NCI-H2107 treated with DMSO at 0.1 percent for 48 hours (cell line): Measurements from ENCODE around the gene FHOD1.

Experiments used
- DNase-seq: peaks from one replicate; lab custom pipeline; 2025; ENCODE audit not compliant: unreplicated experiment; lab: John Stamatoyannopoulos, UW

Gene FHOD1

DNA sequence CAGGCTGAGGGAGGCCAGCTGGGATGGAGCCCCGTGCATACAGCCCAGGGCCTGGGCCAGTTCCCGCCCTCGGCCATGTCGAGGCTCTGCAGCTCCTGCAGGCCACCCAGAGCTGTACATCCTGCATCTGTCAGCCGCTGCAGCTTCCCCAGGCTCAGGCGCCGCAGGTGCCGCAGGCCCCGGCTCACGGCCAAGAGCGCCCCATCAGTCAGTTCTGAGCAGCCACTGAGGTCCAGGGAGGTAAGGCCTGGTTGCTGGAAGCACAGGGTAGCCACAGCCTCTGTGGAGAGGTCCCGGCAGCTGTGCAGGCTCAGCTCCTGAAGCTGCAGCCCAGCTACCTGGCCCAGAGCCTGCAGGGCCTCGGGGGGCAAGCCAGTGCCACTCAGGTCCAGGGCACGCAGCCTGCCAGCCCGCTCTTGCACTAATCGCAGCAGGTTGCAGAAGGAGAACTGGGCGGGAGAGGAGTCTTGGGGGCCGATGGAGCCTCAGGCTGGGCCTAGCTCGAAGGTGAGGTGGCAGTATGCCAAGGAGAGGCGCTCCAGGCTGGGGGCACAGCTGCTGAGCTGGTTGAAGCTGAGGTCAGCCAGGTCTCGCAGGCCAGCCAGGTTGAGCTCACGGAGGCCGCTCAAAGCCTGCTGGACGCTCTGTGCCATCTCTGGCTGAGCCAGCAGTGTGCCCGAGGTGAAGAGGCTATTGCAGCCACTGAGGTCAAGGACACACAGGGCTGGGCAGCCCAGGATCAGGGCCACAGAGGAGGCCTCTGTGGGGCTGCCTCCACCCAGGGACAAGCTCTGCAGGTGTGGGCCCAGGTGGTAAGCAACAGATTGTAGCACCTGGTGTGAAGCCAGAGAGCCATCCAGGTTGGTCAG, 37.0 kb downstream of the FHOD1 start:
- no peak for DNase-seq

DNA sequence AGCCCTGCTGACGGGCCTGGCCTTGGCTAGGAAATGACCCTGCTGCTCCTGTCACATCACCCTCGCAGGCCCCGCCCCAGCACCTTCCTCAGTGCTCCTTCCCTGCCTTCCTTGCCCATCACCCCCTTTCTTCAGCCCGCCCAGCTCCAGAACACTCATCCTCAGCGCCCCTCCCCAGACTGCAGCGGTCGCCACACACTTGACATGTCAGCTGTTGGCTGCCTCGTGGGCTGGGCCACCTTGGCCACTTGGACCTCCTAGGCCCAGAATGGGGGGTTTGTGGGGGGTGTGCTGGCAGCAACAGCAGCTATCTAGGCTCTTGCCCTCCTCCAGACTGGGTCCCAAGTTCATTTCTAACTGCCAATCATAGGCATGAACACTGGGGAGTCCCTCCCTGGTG, 37.7 kb downstream of the FHOD1 start:
- DNase-seq, result no peak

DNA sequence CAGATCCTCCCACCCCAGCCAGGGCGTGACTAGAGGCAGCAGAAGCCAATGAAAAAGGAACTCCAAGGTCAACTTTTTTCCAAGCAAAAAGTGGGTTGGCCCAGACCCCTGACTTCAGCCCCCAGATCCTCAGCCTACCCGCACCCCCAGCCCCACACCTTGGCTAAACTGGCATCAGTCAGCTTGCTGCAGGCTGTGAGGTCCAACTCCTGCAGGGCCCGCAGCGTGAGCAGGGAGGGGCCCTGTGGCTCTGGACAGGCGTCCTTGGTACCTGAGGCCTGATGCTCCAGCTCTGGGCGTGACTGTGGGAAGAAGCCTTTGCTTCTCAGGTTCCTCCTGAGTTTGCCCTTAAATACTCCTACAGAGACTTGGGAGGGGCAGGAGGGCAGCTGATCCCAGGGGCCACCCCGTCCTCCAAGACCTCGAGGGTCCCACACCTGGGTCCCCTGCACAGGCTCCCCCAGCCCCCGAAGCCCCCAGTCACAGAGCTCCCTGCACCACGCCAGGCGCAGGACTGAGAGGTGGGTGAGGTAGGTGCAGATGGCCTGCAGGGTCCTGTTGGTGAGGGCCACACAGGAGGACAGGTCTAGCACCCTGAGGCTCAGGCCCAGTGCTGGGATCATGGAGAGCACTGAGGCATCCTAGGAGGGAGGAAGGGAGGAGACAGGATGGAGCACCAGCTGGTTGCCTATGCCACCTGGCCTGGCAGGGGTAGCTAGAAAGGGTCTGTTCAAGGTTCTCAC, 39.0 kb downstream of the FHOD1 start:
- DNase-seq, result no peak

DNA sequence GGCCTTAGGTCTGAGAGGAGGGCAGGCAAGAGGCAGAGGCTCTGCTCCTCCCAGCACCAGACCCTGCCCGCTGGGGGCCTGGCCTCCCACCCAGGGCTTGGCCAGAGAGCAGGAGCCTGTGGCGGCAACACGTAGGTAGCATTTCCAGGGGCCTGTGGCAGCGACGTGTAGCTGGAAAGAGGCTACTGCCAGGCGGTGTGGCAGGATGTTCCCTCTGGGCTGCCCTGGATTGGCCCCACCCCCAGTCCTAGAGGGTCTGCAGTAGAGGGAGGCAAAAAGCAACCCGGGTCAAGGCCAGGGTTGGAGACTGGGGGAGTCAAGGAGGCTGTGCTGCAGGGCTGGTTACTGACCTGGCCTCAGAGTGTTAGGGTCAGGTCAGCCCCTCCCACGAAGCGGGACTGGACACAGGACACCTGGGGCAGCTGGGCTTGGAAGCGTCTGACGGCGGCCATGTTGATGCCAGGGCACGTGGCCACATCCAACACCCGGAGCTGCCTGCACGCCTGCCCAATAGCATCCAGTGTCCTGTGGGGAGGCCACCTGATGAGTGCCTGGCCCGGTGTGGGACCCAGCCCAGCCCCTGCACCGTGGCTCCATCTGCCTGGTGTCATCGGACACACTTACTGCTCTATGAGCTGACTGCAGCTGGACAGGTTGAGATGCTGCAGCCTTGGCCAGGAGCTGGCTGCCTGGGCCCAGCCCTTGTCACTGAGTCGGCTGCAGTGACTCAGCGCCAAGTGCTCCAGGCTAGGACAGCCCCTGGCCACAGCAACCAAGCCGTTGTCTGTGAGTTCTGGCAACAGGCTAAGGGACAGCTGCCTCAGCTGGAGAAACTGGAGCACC, 39.8 kb downstream of the FHOD1 start:
- no peak for DNase-seq

DNA sequence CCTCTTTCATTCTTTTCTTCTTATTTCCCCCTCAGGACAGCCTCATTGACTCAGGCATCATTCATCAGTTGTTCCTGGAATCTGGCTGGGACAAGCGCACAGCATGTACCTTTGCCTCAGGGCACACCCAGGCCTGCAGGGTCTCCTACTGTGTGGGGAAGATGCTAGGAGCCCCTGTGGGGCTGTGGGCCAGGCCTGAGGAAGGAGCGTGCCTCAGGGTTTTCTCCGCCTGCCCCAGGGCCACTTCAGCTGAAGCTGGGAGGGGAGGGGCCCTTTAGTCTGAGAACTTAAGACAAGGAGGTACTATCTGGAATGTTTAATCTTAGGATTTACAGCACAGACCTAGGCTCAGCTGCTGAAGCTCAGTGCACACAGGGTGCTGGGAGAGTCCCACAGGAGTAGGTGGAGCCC, 40.4 kb downstream of the FHOD1 start:
- no peak for DNase-seq

DNA sequence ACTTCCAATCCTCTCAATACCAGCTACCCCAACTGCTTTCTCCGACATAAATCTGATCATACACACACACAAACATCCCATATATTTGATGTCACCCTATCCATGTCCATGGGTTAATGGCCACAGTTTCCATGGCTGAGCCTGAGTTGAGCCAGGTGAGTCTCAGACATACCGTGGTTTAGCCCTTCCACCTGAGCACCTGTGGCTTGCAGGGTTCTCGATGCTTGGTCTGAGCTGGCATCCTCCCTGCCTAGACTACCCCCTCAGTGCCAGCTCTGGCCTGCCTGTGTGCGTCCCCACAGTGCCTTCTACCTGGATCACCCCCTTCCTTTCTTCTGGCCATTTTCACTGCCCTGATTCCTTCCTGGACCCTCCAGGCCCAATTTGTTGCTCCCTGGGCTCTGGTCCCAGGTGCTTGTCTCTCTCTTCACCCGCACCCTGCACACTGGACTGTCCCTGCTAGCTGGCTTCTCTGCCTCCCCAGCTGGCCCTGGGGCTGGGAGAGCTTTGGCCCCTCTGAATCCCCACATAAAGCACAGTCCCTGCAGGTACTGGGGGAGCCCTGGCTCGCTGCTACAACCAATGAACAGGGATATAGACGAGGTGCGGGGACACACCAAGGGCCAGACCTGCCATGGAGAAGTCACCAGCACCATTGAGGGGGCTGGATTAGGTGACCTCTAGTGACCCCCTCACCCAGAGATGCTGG, 41.0 kb downstream of the FHOD1 start:
- no peak for DNase-seq

DNA sequence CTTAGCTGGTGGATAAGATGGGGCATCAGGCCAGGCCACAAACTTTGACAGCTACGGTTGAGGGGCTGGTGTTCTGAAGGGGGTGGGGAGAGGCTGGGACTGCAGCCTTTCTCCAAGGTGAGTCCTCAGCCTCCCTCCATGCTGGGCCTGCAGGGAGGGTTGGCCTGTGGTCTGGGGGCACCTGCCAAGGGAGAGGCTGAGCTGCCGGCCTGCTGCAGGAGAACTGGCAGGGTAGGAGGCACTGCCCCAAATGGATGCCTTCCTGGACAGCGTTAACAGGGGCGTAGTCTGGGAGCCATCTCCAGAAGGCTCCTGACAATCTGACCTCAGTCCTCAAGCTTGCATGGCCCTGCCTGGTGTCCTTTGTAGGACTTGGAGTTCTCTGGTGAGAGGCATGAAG, 43.2 kb downstream of the FHOD1 start:
- DNase-seq, result no peak

DNA sequence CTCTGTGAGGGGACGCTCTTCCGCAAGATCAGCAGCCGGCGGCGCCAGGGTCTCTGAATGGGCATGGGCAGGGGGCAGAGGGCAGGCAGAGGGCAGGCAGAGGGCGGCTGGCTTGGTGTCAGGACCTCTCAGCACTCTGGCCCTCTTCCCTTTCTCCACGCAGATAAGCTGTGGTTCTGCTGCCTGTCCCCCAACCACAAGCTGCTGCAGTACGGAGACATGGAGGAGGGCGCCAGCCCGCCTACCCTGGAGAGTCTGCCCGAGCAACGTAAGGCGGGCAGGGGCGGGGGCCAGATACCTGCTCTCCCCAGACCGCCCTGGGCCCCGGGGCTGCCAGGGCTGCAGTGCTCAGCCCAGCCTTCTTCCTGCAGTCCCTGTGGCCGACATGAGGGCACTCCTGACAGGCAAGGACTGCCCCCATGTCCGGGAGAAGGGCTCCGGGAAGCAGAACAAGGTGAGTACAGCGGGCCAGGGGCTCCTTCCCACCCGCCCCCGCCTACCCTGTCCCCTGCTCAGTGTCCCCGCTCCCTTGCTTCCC, 44.3 kb downstream of the FHOD1 start:
- no peak for DNase-seq

DNA sequence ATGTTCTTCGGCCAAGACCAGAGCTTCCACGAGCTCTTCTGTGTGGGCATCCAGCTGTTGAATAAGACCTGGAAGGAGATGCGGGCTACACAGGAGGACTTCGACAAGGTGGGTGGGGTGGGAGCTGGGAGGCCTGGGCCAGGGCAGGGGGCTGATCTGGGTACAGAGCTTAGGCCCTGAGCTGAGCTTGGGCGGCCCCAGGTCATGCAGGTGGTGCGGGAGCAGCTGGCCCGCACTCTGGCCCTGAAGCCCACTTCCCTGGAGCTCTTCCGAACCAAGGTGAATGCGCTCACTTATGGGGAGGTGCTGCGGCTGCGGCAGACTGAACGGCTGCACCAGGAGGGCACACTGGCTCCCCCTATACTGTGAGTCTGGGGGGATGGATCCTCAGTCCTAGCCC, 44.9 kb downstream of the FHOD1 start:
- no peak for DNase-seq

DNA sequence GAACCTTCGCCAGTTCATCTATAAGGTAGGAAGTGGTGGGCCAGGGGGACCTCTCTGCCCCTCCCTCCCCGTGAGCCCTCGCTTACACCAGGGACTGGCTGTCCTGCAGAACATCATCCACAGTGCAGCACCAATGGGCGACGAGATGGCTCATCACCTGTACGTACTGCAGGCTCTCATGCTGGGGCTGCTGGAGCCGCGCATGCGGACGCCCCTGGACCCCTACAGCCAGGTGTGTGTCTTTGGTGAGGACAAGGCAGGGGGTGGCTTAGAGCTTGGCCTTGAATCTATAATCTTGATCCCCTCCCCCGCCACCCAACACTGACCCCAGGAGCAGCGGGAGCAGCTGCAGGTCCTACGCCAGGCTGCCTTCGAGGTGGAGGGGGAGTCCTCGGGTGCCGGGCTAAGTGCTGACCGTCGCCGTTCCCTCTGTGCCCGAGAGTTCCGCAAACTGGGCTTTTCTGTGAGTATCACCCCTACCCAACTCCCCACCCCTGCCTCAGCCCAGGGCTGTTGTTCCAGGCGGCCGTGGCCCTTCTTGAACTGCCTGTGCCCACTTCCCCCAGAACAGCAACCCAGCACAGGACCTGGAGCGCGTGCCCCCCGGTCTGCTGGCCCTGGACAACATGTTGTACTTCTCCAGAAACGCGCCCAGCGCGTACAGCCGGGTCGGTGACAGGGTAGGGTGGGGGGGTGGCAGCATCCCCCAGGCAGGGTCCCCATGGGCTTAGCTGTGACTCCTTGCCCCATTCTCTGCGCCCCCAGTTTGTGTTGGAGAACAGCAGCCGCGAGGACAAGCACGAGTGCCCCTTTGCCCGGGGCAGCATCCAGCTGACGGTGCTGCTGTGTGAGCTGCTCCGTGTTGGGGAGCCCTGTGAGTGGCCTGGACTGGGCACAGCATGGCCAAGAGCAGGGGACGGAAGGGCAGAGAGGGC, 45.6 kb downstream of the FHOD1 start:
- DNase-seq, result no peak

DNA sequence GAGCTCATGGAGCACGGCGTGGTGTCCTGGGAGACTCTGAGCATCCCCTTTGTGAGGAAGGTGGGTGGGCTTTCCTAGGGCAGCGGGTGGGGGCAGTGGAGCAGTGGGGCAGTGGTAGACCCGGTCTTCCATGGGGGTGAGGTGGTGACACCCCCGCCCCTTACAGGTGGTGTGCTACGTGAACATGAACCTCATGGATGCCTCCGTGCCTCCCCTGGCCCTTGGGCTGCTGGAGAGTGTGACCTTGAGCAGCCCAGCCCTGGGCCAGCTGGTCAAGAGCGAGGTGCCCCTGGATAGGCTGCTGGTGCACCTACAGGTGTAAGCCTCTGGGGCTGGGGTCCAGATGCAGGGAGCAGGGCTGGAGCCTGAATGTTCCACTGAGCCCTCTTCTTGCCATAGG, 46.8 kb downstream of the FHOD1 start:
- DNase-seq, result no peak

DNA sequence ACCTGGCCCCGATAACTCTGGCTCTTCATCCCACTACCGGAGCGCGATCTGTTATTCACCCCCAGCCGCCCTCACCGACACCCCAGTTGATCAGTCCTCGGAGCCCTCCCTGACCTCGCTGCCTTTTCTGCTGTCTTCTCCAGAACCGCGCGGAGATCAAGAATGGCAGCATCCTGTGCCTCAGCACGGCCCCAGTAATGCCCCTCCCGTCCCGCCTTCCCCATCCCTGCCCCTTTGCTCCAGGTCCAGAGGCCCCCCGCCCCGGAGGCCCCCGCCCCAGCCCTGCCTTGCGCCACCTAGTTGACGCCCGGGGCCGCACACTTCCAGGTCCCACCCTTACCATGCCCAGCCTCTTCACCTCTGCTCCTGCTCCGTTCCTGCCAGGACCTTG, 47.5 kb downstream of the FHOD1 start:
- no peak for DNase-seq

DNA sequence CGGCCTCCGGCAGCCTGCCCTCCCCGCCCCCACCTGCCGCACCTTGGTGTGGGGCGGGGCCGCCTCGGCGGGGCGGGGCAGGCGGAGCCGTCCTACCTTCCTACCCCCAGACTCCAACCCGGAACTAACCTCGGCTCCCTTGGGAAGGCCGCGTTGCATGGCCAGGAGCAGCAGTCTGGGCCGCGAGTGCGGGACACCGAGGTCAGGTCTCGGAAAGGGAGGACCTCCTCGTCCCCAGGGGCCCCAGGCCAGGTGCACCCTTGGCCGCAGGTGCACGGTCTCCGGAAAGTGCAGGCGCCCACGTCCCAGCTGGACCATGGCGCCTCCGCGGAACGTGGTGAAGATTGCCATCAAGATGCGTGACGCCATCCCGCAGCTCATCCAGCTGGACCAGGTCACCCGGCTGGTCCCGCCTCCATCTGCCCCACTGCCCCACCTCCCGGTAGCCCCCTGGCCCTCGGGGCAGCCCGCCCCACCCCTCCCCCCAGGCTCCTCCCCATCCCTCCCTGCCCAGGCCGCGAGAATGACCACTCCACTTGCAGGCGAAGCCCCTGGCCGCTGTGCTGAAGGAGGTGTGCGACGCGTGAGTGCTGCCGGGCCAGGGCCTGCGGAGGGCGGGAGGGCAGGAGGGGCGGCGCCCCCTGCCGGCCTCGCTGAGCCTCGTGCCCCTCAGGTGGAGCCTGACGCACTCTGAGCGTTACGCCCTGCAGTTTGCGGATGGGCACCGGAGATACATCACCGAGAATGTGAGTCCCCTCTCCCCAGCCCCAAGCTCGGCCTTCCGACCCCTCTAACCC, 48.1 kb downstream of the FHOD1 start, which contains the start of gene ELMO3:
Gene ELMO3 (plus strand): TSS at position 121 of the 797 bp plus-strand sequence. CDS start 196 bp downstream, at position 317.
- DNase-seq, result no peak

DNA sequence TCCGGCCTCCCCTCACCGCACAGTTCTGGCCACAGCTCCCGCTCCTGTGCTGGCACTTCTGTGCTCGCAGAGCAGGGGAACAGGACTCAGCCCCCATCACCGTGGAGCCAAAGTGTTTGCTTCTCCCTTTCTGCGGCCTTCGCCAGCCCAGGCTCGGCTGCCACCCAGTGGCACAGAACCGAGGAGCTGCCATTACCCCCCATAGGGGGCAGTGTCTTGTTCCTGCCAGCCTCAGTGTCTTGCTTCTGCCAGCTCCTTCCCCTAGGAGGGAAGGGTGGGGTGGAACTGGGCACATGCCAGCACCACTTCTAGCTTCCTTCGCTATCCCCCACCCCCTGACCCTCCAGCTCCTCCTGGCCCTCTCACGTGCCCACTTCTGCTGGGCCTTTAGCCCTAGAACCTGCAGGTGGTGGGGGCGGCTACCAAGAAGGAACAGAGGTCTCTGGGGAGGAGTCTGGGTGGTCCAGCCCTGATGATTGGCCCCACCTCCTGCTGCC, 49.0 kb downstream of the FHOD1 start:
- DNase-seq, result no peak

DNA sequence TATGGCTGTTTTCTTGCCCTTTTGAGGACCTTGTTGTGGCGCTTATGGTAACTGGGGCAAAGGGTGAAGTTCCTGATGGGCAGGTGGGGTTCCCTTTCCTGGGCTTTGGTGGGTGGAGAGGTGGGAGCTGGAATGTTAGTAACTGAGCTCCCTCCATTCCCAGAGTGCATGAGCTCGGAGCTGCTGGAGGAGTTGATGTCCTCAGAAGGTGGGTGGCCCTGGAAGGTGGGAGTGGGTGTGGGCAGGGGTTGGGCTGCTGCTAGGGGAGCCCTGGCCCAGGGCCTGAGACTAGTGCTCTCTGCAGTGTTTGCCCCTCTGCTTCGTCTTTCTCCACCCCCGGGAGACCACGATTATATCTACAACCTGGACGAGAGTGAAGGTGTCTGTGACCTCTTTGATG, 49.6 kb downstream of the FHOD1 start:
- DNase-seq, result no peak

DNA sequence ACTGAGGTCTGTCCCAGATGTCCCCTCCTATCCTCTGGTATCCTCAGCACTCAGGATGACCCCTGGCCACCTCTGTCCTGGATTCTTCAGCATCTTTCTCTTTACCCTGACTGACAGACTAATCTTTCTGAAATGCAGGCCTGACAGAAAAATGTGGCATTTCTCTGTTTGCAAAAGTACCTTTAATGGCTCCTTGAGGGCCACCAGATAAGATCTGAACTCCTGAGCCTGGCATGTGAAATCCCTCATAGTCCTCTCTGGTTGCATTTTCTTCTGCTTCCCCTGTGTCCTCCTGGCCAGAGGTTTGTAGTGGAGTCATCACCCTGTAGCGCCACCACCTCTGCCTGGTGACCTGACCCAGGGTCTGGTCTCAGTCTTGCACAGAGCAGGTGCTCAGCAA, 50.4 kb downstream of the FHOD1 start:
- no peak for DNase-seq

DNA sequence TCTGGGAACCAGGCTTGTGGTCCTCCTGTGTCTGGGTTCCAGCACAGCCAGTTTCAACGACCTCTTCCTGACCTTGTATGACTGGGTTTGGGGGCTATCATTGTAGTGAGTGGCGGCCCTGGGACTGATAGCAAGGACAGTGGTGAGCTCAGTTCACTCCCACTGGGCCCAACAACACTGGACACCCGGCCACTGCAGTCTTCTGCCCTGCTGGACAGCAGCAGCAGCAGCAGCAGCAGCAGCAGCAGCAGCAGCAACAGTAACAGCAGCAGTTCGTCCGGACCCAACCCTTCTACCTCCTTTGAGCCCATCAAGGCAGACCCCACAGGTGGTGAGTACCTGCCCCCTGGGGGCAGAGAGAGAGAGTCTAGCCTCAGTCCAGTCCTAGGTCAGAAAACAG, 51.6 kb downstream of the FHOD1 start:
- DNase-seq, result no peak

DNA sequence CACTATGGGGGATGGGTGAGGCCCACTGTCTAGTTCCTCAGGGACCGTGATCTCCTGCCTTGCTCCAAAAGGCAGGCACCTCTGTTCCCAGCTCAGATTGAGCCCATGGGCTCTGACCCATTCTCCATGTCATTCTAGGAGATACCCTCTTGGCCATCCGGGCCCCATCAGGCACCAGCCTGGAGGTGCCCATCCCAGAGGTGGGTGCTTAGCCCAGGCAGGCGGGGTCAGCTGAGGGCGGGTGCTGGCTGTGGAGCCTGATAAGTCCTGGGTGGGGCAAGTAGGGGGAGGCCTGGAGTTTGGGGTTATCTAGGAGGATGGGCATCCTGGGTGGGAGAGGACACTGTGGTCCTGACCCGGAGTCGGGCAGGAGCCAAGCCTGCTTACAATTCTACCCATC, 53.0 kb downstream of the FHOD1 start:
- no peak for DNase-seq
